A549 (cell line): ENCODE data around the gene PTPRG. TPM values are rescaled to one million over a fixed set of nuclear protein-coding genes. Genes with fewer than 3 reads are reported as not detected.

ENCODE experiments used
- ATAC-seq, 2 experiments: fragments of 200-7000 bp in 1 of 2; fragments of >200 bp in 1 of 2; cut with Nextera tagmentation in 1 of 2; cut with Tn5 transposase in 1 of 2; 3 replicates each; pipeline versions ENCODE4 v1.8.0 to v1.9.1; 2018 to 2020; ENCODE audit warnings: mild to moderate bottlenecking in 1 of 2, moderate library complexity in 1 of 2
- CTCF ChIA-PET: fragments of 300-600 bp; sonication (Branson Sonifier 250); formaldehyde crosslinking; extraction: SDS; loops from one replicate; lab custom pipeline; 2021; ENCODE audit warnings: antibody characterized with exemption, inconsistent platforms; lab: Yijun Ruan, JAX
- POLR2A ChIA-PET: fragments of 350-600 bp; formaldehyde crosslinking; extraction: SDS; loops from one replicate; lab custom pipeline; 2021; ENCODE audit warnings: antibody characterized with exemption, inconsistent platforms; lab: Yijun Ruan, JAX
- DNase-seq, 2 experiments: peaks; one replicate each; pipeline versions ENCODE4 v3.0.0 to v3.0.0-alpha.2; 2011 to 2016; ENCODE audit warnings: low read depth in 1 of 2, low spot score in 1 of 2
- FAIRE-seq: peaks from 2 replicates; lab custom pipeline; 2011; peaks lifted over from hg19 to GRCh38; lab: Jason Lieb, UNC
- H3K27ac ChIP-seq, 2 experiments: fragments of >200 bp; sonication (Bioruptor Twin); formaldehyde crosslinking; 3 replicates each; pipeline ENCODE4 v1.5.1; 2016 to 2017
- H3K4me1 ChIP-seq: fragments of >200 bp; sonication (Bioruptor Twin); formaldehyde crosslinking; 3 replicates; pipeline ENCODE4 v1.6.1; 2016
- H3K4me2 ChIP-seq: fragments of >200 bp; sonication (Bioruptor Twin); formaldehyde crosslinking; 3 replicates; pipeline ENCODE4 v1.6.1; 2016
- H3K4me3 ChIP-seq: fragments of >200 bp; sonication (Bioruptor Twin); formaldehyde crosslinking; 3 replicates; pipeline ENCODE4 v1.5.1; 2016
- H3K9me3 ChIP-seq: fragments of >200 bp; sonication (Bioruptor Twin); formaldehyde crosslinking; 3 replicates; pipeline ENCODE4 v1.6.1; 2016
- CHD2 ChIP-seq: fragments of 150-350 bp; IDR thresholded peaks from 2 replicates; pipeline ENCODE4 v1.6.1; 2014; ENCODE audit warnings: low read length; ENCODE audit not compliant: partially characterized antibody
- CHD4 ChIP-seq: fragments of 200-600 bp; sonication (generic); IDR thresholded peaks from 2 replicates; pipeline ENCODE4 v1.6.1; 2016; ENCODE audit warnings: antibody characterized with exemption, mild to moderate bottlenecking, borderline replicate concordance
- ESRRA ChIP-seq: fragments of 150-350 bp; IDR thresholded peaks from 2 replicates; pipeline ENCODE4 v1.6.1; 2014; ENCODE audit warnings: mild to moderate bottlenecking, low read length, borderline replicate concordance
- FOXS1 ChIP-seq: fragments of 250-450 bp; sonication (Bioruptor Pico); IDR thresholded peaks from 2 replicates; pipeline ENCODE4 v1.5.0; 2020; ENCODE audit warnings: mild to moderate bottlenecking, moderate library complexity
- HOXA7 ChIP-seq: fragments of 250-450 bp; sonication (Bioruptor Pico); IDR thresholded peaks from 2 replicates; pipeline ENCODE4 v1.5.0; 2020; ENCODE audit warnings: mild to moderate bottlenecking, moderate library complexity
- HOXB13 ChIP-seq: fragments of 250-450 bp; sonication (Bioruptor Pico); IDR thresholded peaks from 2 replicates; pipeline ENCODE4 v1.5.0; 2020; ENCODE audit warnings: low read depth, mild to moderate bottlenecking, moderate library complexity
- HOXB5 ChIP-seq: fragments of 250-450 bp; sonication (Bioruptor Pico); IDR thresholded peaks from 2 replicates; pipeline ENCODE4 v1.5.0; 2020; ENCODE audit warnings: mild to moderate bottlenecking, moderate library complexity
- JUNB ChIP-seq: fragments of >200 bp; sonication (Bioruptor Twin); formaldehyde crosslinking; IDR thresholded peaks from 2 replicates; pipeline ENCODE4 v1.6.1; 2016
- KDM1A ChIP-seq: fragments of 200-600 bp; sonication (generic); IDR thresholded peaks from 2 replicates; pipeline ENCODE4 v1.6.1; 2016; ENCODE audit warnings: low read depth, mild to moderate bottlenecking
- KDM5A ChIP-seq: fragments of 200-600 bp; sonication (generic); IDR thresholded peaks from 2 replicates; pipeline ENCODE4 v1.6.1; 2016; ENCODE audit warnings: antibody characterized with exemption, mild to moderate bottlenecking
- MAZ ChIP-seq: fragments of 150-350 bp; IDR thresholded peaks from 2 replicates; pipeline ENCODE4 v1.6.1; 2014; ENCODE audit warnings: antibody characterized with exemption, low read depth, low read length, borderline replicate concordance
- MYC ChIP-seq: IDR thresholded peaks from 2 replicates; pipeline ENCODE4 v1.6.1; 2012; ENCODE audit warnings: mild to moderate bottlenecking, inconsistent platforms, low read length, improper control_type of control experiment, borderline replicate concordance
- NFE2L2 ChIP-seq: fragments of 150-350 bp; conservative IDR thresholded peaks from 2 replicates; pipeline ENCODE4 v1.6.1; 2014; ENCODE audit warnings: low read length
- NPAS2 ChIP-seq: fragments of 250-450 bp; sonication (Bioruptor Pico); IDR thresholded peaks from 2 replicates; pipeline ENCODE4 v1.8.0; 2022; ENCODE audit warnings: mild to moderate bottlenecking, moderate library complexity, borderline replicate concordance
- NR3C1 ChIP-seq: fragments of >200 bp; sonication (Bioruptor Twin); formaldehyde crosslinking; IDR thresholded peaks from 3 replicates; pipeline ENCODE4 v1.6.1; 2017
- PHF8 ChIP-seq: fragments of 200-600 bp; sonication (generic); IDR thresholded peaks from 2 replicates; pipeline ENCODE4 v1.6.1; 2016; ENCODE audit warnings: low read depth, mild to moderate bottlenecking, antibody characterized with exemption, moderate library complexity, borderline replicate concordance
- POLR2A ChIP-seq: IDR thresholded peaks from 2 replicates; pipeline ENCODE4 v1.6.1; 2012; ENCODE audit warnings: mild to moderate bottlenecking, low read length
- POLR2AphosphoS2 ChIP-seq: conservative IDR thresholded peaks from 2 replicates; pipeline ENCODE4 v1.6.1; 2012; ENCODE audit warnings: low read length, improper control_type of control experiment, inconsistent platforms
- RNF2 ChIP-seq: fragments of 200-600 bp; sonication (generic); IDR thresholded peaks from 2 replicates; pipeline ENCODE4 v1.6.1; 2016; ENCODE audit warnings: low read depth, mild to moderate bottlenecking, antibody characterized with exemption, moderate library complexity, borderline replicate concordance
- SREBF2 ChIP-seq: fragments of 450-650 bp; IDR thresholded peaks from 2 replicates; pipeline ENCODE4 v1.6.1; 2014; ENCODE audit warnings: mild to moderate bottlenecking, moderate library complexity
- TP53 ChIP-seq: fragments of 250-450 bp; sonication (Bioruptor Pico); IDR thresholded peaks from 2 replicates; pipeline ENCODE4 v1.5.0; 2021; ENCODE audit warnings: mild to moderate bottlenecking, moderate library complexity
- WGBS: methylation state at CpG from one replicate; pipeline ENCODE4 v1.1.6; 2017; ENCODE audit errors: missing lambda C conversion rate; 5-methylcytosine and 5-hydroxymethylcytosine counted together
- polyA plus RNA-seq, 4 experiments: library from polyadenylated mRNA; depleted of rRNA in 3 of 4; stranded (reverse); fragments of >200 nt; fragmentation: RNase III in 1 of 4; extraction: RNeasy Plus Mini Kit Qiagen cat#74134 plus additional on column Dnase treatment in 1 of 4; gene quantifications; 2 replicates in 3 of 4; 3 replicates in 1 of 4; pipeline ENCODE4 v1.2.3, GENCODE V29; 2011 to 2017
- TF ChIP-seq, protein P1 (sequence below): fragments of 450-650 bp; IDR thresholded peaks from 2 replicates; pipeline ENCODE4 v1.6.1; 2014; ENCODE audit warnings: antibody characterized with exemption
- TF ChIP-seq, protein P2 (sequence below): fragments of >200 bp; sonication (Bioruptor Twin); formaldehyde crosslinking; IDR thresholded peaks from 3 replicates; pipeline ENCODE4 v1.5.1; 2016
- TF ChIP-seq, protein P3 (sequence below): fragments of 250-450 bp; sonication (Bioruptor Pico); IDR thresholded peaks from 2 replicates; pipeline ENCODE4 v1.5.0; 2020; ENCODE audit warnings: low read depth, mild to moderate bottlenecking, moderate library complexity
- TF ChIP-seq, protein P4 (sequence below): IDR thresholded peaks from 2 replicates; pipeline ENCODE4 v1.6.1; 2012
- TF ChIP-seq, protein P5 (sequence below): fragments of 150-350 bp; IDR thresholded peaks from 2 replicates; pipeline ENCODE4 v1.6.1; 2014; ENCODE audit warnings: low read depth, mild to moderate bottlenecking, low read length
- TF ChIP-seq, protein P6 (sequence below): fragments of >200 bp; sonication (Bioruptor Twin); formaldehyde crosslinking; IDR thresholded peaks from 3 replicates; pipeline ENCODE4 v1.6.1; 2016
- TF ChIP-seq, protein P7 (sequence below): IDR thresholded peaks from 2 replicates; pipeline ENCODE4 v1.6.1; 2012; ENCODE audit warnings: low read depth, borderline replicate concordance

The PTPRG gene
- polyA plus RNA-seq, 2 of the 4 experiments (the other 2 are of a cell fraction): 4.5 to 4.8 TPM

DNA sequence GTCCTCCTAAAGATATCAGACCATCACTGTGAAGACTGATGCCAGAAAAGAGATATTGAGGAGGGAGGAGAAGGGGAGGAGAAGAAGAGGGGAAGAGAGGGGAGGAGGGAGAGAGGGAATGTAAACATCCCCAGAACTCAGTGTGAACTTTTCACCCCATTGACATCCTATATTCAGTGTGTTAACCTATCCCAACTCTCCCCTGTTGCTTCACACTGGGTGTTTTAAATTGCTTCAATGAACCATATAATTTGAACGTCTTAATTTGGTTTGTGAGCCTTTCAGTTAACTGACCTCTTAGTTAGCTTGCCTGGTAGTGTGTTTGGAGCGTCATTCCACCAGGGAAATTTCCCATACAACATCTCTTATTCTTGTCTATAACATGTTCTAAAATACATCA is 29.8 kb upstream of the PTPRG start:
- ATAC-seq (no peak), FAIRE-seq (no peak), DNase-seq (no peak)
- Histone ChIP-seq H3K27ac (no peak overlapping the region), H3K4me2 (no peak overlapping the region), H3K4me3 (no peak overlapping the region), H3K4me1 (no peaks in the 10 kb centered on the region), H3K9me3 (no peaks in the 10 kb centered on the region)
- TF ChIP-seq, protein P1, sequence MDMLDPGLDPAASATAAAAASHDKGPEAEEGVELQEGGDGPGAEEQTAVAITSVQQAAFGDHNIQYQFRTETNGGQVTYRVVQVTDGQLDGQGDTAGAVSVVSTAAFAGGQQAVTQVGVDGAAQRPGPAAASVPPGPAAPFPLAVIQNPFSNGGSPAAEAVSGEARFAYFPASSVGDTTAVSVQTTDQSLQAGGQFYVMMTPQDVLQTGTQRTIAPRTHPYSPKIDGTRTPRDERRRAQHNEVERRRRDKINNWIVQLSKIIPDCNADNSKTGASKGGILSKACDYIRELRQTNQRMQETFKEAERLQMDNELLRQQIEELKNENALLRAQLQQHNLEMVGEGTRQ: no peak
- TF ChIP-seq HOXB5 (CRISPR knock-in tag) (no peak), CHD4 (no peak), HOXB13 (no peak), PHF8 (no peak)
- TF ChIP-seq, protein P2, sequence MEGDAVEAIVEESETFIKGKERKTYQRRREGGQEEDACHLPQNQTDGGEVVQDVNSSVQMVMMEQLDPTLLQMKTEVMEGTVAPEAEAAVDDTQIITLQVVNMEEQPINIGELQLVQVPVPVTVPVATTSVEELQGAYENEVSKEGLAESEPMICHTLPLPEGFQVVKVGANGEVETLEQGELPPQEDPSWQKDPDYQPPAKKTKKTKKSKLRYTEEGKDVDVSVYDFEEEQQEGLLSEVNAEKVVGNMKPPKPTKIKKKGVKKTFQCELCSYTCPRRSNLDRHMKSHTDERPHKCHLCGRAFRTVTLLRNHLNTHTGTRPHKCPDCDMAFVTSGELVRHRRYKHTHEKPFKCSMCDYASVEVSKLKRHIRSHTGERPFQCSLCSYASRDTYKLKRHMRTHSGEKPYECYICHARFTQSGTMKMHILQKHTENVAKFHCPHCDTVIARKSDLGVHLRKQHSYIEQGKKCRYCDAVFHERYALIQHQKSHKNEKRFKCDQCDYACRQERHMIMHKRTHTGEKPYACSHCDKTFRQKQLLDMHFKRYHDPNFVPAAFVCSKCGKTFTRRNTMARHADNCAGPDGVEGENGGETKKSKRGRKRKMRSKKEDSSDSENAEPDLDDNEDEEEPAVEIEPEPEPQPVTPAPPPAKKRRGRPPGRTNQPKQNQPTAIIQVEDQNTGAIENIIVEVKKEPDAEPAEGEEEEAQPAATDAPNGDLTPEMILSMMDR: no peak
- TF ChIP-seq, protein P3, sequence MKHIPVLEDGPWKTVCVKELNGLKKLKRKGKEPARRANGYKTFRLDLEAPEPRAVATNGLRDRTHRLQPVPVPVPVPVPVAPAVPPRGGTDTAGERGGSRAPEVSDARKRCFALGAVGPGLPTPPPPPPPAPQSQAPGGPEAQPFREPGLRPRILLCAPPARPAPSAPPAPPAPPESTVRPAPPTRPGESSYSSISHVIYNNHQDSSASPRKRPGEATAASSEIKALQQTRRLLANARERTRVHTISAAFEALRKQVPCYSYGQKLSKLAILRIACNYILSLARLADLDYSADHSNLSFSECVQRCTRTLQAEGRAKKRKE: no peak
- POLR2A ChIA-PET: no interaction called here
- CTCF ChIA-PET: no interaction called here
- 4% methylated on average over 2 of the region's 2 CpGs for WGBS

DNA sequence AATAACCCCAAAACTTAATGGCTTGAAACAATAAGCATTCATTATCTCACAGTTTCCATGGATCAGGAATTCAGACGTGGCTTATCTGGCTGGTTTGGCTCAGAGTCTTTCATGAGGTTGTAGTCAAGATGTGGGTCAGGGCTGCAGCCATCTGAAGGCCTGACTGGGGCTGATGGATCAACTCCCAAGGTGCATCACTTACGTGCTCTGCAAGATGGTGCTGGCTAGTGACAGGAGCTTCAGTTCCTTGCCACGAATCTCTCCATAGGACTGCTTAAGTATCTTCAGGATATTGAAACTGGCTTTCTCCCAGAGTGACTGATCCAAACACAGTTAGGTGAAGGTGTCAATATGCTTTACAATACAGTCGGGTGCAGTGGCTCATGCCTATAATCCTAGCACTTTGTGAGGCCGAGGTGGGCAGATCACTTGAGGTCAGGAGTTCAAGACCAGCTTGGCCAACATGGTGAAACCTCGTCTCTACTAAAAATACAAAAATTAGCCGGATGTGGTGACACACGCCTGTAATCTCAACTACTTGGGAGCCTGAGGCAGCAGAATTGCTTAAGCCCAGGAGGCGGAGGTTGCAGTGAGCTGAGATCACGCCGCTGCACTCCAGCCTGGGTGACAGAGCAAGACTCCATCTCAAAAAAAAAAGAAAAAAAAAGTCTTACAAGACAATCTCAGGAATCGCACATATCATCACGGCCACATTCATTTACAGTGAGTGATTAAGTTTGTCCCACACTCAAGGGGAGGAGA is 28.5 kb upstream of the PTPRG start:
- CTCF ChIA-PET: no interaction called here
- ATAC-seq (no peak), DNase-seq (no peak), FAIRE-seq (no peak)
- 38% methylated on average over 13 of the region's 13 CpGs for WGBS
- no peak overlapping the region for H3K4me3 ChIP-seq
- H3K4me2 ChIP-seq: no peak overlapping the region
- POLR2A ChIA-PET: no interaction called here
- no peaks in the 10 kb centered on the region for H3K4me1 ChIP-seq
- no peak overlapping the region for H3K27ac ChIP-seq
- H3K9me3 ChIP-seq: no peaks in the 10 kb centered on the region
- TF ChIP-seq, protein P4, sequence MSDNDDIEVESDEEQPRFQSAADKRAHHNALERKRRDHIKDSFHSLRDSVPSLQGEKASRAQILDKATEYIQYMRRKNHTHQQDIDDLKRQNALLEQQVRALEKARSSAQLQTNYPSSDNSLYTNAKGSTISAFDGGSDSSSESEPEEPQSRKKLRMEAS: no peak
- no peak for TF ChIP-seq RNF2
- no peak for TF ChIP-seq NPAS2 (CRISPR knock-in tag)
- no peak for TF ChIP-seq KDM5A
- TF ChIP-seq FOXS1 (CRISPR knock-in tag): no peak
- no peak for TF ChIP-seq NR3C1
- TF ChIP-seq KDM1A: no peak
- no peak for TF ChIP-seq TP53 (CRISPR knock-in tag)

DNA sequence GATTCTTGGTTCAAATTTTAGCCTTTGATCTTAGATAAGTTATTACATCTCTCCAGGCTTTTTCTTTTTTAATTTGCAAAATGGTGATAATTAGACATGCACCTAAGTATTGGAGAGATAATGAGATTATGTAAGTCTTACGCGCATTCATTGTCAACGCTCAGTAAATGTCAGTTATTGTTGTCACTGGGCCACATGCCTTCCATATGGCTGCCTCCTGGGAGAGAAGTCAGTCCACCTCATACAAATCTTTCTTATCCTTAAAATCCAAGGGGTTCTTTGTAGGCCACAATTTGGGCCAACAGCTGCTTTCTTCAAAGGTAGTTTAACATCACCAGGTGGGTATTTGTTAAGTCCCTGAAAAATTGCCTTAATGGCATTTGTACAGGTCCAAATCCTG is 25.5 kb upstream of the PTPRG start:
- no peak overlapping the region for H3K4me2 ChIP-seq
- DNase-seq (no peak), FAIRE-seq (no peak), ATAC-seq (no peak)
- 89% methylated on average over 3 of the region's 3 CpGs for WGBS
- no peak overlapping the region for H3K27ac ChIP-seq
- POLR2A ChIA-PET: no interaction called here
- no peak for TF ChIP-seq JUNB
- no peak for TF ChIP-seq MAZ
- TF ChIP-seq, protein P4: no peak
- TF ChIP-seq SREBF2: no peak
- TF ChIP-seq, protein P5, sequence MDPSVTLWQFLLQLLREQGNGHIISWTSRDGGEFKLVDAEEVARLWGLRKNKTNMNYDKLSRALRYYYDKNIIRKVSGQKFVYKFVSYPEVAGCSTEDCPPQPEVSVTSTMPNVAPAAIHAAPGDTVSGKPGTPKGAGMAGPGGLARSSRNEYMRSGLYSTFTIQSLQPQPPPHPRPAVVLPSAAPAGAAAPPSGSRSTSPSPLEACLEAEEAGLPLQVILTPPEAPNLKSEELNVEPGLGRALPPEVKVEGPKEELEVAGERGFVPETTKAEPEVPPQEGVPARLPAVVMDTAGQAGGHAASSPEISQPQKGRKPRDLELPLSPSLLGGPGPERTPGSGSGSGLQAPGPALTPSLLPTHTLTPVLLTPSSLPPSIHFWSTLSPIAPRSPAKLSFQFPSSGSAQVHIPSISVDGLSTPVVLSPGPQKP: no peak
- no peak for TF ChIP-seq NFE2L2
- no peak for TF ChIP-seq POLR2AphosphoS2
- TF ChIP-seq, protein P6, sequence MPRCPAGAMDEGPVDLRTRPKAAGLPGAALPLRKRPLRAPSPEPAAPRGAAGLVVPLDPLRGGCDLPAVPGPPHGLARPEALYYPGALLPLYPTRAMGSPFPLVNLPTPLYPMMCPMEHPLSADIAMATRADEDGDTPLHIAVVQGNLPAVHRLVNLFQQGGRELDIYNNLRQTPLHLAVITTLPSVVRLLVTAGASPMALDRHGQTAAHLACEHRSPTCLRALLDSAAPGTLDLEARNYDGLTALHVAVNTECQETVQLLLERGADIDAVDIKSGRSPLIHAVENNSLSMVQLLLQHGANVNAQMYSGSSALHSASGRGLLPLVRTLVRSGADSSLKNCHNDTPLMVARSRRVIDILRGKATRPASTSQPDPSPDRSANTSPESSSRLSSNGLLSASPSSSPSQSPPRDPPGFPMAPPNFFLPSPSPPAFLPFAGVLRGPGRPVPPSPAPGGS: no peak
- TF ChIP-seq KDM5A: no peak
- TF ChIP-seq CHD2: no peak
- no peak for TF ChIP-seq POLR2A
- no peak for TF ChIP-seq MYC
- no peak for TF ChIP-seq NPAS2 (CRISPR knock-in tag)
- TF ChIP-seq ESRRA: no peak
- TF ChIP-seq, protein P7, sequence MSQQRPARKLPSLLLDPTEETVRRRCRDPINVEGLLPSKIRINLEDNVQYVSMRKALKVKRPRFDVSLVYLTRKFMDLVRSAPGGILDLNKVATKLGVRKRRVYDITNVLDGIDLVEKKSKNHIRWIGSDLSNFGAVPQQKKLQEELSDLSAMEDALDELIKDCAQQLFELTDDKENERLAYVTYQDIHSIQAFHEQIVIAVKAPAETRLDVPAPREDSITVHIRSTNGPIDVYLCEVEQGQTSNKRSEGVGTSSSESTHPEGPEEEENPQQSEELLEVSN: no peak
- TF ChIP-seq HOXA7 (CRISPR knock-in tag): no peak
- H3K4me1 ChIP-seq: no peaks in the 10 kb centered on the region
- CTCF ChIA-PET: no interaction called here
- H3K4me3 ChIP-seq: no peak overlapping the region
- no peaks in the 10 kb centered on the region for H3K9me3 ChIP-seq
